ENCODE measurements around the gene SECISBP2L. TPM values are rescaled to one million over a fixed set of nuclear protein-coding genes. Genes with fewer than 3 reads are reported as not detected.

SECISBP2L gene
- total and polyA plus RNA-seq, 2 experiments from 2014 or later, result 24.6 to 25.2 TPM

- Histone ChIP-seq H3K27me3 (peaks cover 54% of the 10 kb centered on the region), H3K4me1 (ENCODE audit: low read depth) (no peaks in the 10 kb centered on the region), H3K4me3 (peak within 1 kb of the TSS; percentile 51), H3K9me3 (ENCODE audit: low read depth) (no peaks in the 10 kb centered on the region), H3K36me3 (no peaks in the 10 kb centered on the region), H3K27ac (no peak within 1 kb of the TSS)
- peak; percentile 67 to 87 for DNase-seq (ENCODE audit: low read depth in 1 of 2, low spot score in 1 of 2)
- peak; percentile 38 for TF ChIP-seq CTCF (IDR thresholded peaks at IDR 0.05; ENCODE audit: low read depth, low read length)
These were observed 82.6 kb downstream of the SECISBP2L start, which contains the start of gene SHC4 for GRCh38 chr15:48963524-48964113. SHC4 (minus strand) TSS chr15:48963919; CDS start chr15:48963015, 904 bp downstream.

DNA sequence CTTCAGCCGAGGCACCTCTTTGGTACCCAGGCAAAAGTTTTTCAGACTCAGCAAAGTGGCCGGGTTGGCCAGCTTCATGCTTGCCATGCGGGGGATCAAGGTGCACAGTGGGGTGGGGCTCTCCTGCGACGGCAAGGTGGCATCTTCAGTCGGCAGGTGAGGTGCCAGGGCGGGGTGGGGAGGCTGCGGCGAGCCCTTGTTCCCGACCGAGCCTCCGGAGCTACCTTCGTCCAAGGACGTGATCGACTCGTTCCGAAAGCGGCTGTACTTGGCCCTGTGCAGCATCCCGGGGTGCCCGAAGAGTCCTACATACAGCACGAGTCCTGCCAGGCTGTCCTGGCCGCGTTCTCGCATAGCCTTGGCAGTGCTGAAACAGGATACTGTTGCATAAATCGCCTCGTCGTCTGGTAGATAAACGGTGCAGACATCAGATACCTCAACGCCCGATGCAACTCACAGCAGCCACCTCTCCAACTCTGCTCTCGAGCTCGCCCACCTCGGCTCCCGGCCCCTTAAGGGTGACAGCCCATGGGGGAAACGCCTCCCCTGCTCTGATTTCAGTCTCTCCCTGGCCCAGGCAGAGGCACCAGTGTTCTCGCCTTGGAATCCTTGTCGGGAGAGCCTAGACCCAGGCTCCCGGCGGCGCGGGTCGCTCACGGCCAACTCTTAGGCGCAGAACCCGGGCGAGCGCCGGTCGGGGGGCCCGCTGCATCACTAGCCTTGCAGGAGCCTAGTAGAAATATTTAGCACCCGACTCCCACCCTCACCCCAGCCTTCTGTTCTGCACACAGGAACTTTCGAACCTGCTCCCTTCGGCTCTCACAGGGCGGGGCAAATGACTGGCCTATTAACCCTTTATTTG is 83.4 kb downstream of the SECISBP2L start:
- peak; percentile 58 to 62 for DNase-seq (ENCODE audit: low read depth in 1 of 2, low spot score in 1 of 2)
- Histone ChIP-seq H3K36me3 (no peaks in the 10 kb centered on the region), H3K4me1 (ENCODE audit: low read depth) (no peaks in the 10 kb centered on the region), H3K27me3 (peaks cover 61% of the 10 kb centered on the region), H3K9me3 (ENCODE audit: low read depth) (no peaks in the 10 kb centered on the region), H3K27ac (no peak overlapping the region), H3K4me3 (peak overlapping the region; percentile 51)
- TF ChIP-seq CTCF (IDR thresholded peaks at IDR 0.05; ENCODE audit: low read depth, low read length), result no peak

GRCh38 chr15:48955967-48956366 is 90.3 kb downstream of the SECISBP2L start:
- Histone ChIP-seq H3K9me3 (ENCODE audit: low read depth) (no peaks in the 10 kb centered on the region), H3K27ac (no peak overlapping the region), H3K4me1 (ENCODE audit: low read depth) (no peaks in the 10 kb centered on the region), H3K4me3 (no peak overlapping the region), H3K27me3 (peaks cover 29% of the 10 kb centered on the region), H3K36me3 (no peaks in the 10 kb centered on the region)
- TF ChIP-seq CTCF (IDR thresholded peaks at IDR 0.05; ENCODE audit: low read depth, low read length), result no peak
- DNase-seq (ENCODE audit: low read depth in 1 of 2, low spot score in 1 of 2), result no peak

DNA sequence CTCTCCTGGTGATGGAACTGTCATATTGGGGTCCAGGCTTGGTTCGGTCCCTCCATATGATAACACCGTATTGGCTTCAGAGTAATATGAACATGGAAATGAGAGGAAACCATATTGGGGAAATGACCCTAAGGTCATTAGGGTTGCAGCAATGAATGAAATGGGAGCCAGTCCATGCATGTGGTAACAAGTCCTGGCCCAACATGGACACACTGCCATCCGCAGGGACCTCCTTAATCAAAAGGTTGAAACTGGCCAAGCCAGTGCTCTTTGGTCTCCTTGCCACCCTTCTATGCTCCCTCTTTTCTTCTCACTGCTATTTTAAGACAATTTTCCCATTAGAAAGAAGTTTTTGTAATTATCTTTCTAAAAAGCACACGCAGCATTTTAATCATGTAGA is 90.9 kb downstream of the SECISBP2L start:
- Histone ChIP-seq H3K36me3 (no peaks in the 10 kb centered on the region), H3K4me1 (ENCODE audit: low read depth) (no peaks in the 10 kb centered on the region)
- TF ChIP-seq CTCF (IDR thresholded peaks at IDR 0.05; ENCODE audit: low read depth, low read length), result no peak

DNA sequence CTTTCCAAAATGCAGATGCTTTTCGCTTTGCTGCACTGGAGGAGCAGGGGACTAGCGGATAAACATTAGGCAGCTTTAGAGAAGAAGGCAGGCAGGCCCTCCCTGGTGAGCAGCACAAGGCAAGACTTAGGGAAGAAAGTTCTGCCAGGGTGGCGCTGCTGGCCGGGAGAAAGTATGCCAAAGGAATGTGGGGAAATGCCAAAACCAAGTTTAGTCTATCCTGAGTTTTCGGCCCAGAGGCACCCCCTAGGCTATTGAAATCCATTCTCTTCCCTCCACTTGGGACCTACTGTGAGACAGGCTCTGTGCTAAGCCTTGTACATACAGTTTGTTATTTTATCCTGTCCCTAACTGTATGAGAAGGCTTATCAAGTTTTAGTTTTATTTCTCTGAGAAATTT is 91.7 kb downstream of the SECISBP2L start:
- no peak overlapping the region for H3K27ac ChIP-seq

More for the DNA sequence above, 90.9 kb downstream of the SECISBP2L start:
- Histone ChIP-seq H3K27me3 (peaks cover 23% of the 10 kb centered on the region), H3K9me3 (ENCODE audit: low read depth) (no peaks in the 10 kb centered on the region), H3K27ac (no peak overlapping the region), H3K4me3 (no peak overlapping the region)
- no peak for DNase-seq (ENCODE audit: low read depth in 1 of 2, low spot score in 1 of 2)

More for the DNA sequence above, 91.7 kb downstream of the SECISBP2L start:
- Histone ChIP-seq H3K27me3 (peaks cover 15% of the 10 kb centered on the region), H3K4me1 (ENCODE audit: low read depth) (no peaks in the 10 kb centered on the region), H3K36me3 (no peaks in the 10 kb centered on the region), H3K4me3 (no peak overlapping the region), H3K9me3 (ENCODE audit: low read depth) (no peaks in the 10 kb centered on the region)
- no peak for TF ChIP-seq CTCF (IDR thresholded peaks at IDR 0.05; ENCODE audit: low read depth, low read length)
- peak in 1 of 2 donors; percentile 52 for DNase-seq (ENCODE audit: low read depth in 1 of 2, low spot score in 1 of 2)
